ENCODE data around the gene PMAIP1.

The PMAIP1 gene

GRCh38 chr18:59902131-59902992 is 2.6 kb downstream of the PMAIP1 start:
- no peak overlapping the region for H3K27ac ChIP-seq

GRCh38 chr18:59902993-59903610 is 3.3 kb downstream of the PMAIP1 start:
- no peak overlapping the region for H3K27ac ChIP-seq
- TF ChIP-seq CTCF (conservative IDR thresholded peaks at IDR 0.05), result no peak

More at GRCh38 chr18:59902131-59902992, 2.6 kb downstream of the PMAIP1 start:
- no peak for TF ChIP-seq CTCF (conservative IDR thresholded peaks at IDR 0.05)

- no peak for TF ChIP-seq CTCF (conservative IDR thresholded peaks at IDR 0.05)
- H3K27ac ChIP-seq, result no peak overlapping the region
Measured at GRCh38 chr18:59904011-59904601, 4.3 kb downstream of the PMAIP1 start.

- no peak overlapping the region for H3K27ac ChIP-seq
- no peak for TF ChIP-seq CTCF (conservative IDR thresholded peaks at IDR 0.05)
Measured at GRCh38 chr18:59905686-59906091, 5.9 kb downstream of the PMAIP1 start.

- H3K27ac ChIP-seq, result no peak overlapping the region
- TF ChIP-seq CTCF (conservative IDR thresholded peaks at IDR 0.05), result no peak
Measured at GRCh38 chr18:59906203-59906602, 6.4 kb downstream of the PMAIP1 start.

- no peak overlapping the region for H3K27ac ChIP-seq
- no peak for TF ChIP-seq CTCF (conservative IDR thresholded peaks at IDR 0.05)
Measured at GRCh38 chr18:59907172-59907571, 7.4 kb downstream of the PMAIP1 start.

- no peak for TF ChIP-seq CTCF (conservative IDR thresholded peaks at IDR 0.05)
- no peak overlapping the region for H3K27ac ChIP-seq
Measured at GRCh38 chr18:59907660-59908059, 7.9 kb downstream of the PMAIP1 start.

Data from VCaP (cell line).